Ishikawa (cell line): ENCODE measurements around the gene GTF2H4.

Experiments used
- CREB1 ChIP-seq: IDR thresholded peaks from 2 replicates; pipeline ENCODE4 v1.6.1; 2012; ENCODE audit warnings: low read depth
- EP300 ChIP-seq: IDR thresholded peaks from 2 replicates; pipeline ENCODE4 v1.6.1; 2012; ENCODE audit warnings: borderline replicate concordance
- TAF1 ChIP-seq: IDR thresholded peaks from 2 replicates; pipeline ENCODE4 v1.6.1; 2012; ENCODE audit warnings: low read depth, mild to moderate bottlenecking
- ZBTB7A ChIP-seq: IDR thresholded peaks from 2 replicates; pipeline ENCODE4 v1.6.1; 2012; ENCODE audit warnings: low read depth
- TF ChIP-seq, protein P1 (sequence below): IDR thresholded peaks from 2 replicates; pipeline ENCODE4 v1.6.1; 2012

DNA sequence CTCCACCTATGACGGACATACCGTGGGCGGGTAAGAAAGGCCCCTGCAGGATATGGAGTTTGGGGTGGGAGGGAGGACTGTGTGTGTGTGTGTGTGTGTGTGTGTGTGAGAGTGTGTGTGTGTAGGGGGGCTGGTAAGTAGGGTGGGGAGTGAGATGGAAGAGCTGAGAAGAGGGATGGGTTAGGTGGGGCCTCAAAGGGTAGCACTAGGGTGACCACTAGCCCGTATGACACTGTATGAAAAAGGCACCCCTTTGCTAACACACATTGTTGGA lies 16.6 kb upstream of the GTF2H4 start:
- TF ChIP-seq, protein P1, sequence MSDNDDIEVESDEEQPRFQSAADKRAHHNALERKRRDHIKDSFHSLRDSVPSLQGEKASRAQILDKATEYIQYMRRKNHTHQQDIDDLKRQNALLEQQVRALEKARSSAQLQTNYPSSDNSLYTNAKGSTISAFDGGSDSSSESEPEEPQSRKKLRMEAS: no peak
- TF ChIP-seq ZBTB7A: no peak
- TF ChIP-seq EP300: no peak
- no peak for TF ChIP-seq CREB1
- TF ChIP-seq TAF1: no peak
